SU-DHL-6 (cell line): ENCODE results near the gene AMPD3.

Experiments
- H2AFZ ChIP-seq: fragments of 200-600 bp; sonication (generic); 2 replicates; pipeline ENCODE4 v1.6.1; 2014; ENCODE audit warnings: low read depth, mild to moderate bottlenecking, moderate library complexity, mixed read lengths, antibody characterized with exemption, low read length; ENCODE audit not compliant: severe bottlenecking
- H3F3A ChIP-seq: fragments of 200-600 bp; shearing (Covaris generic); 2 replicates; pipeline ENCODE4 v1.6.0; 2016; ENCODE audit warnings: antibody characterized with exemption, mild to moderate bottlenecking; ENCODE audit not compliant: insufficient read depth
- H3K27ac ChIP-seq: fragments of 200-600 bp; sonication (generic); 2 replicates; pipeline ENCODE4 v1.5.1; 2016; ENCODE audit warnings: low read depth, mild to moderate bottlenecking, low read length, moderate library complexity, mixed read lengths
- H3K27me3 ChIP-seq: fragments of 200-600 bp; sonication (generic), shearing (Covaris generic); 2 replicates; pipeline ENCODE4 v1.6.0; 2014; ENCODE audit warnings: mild to moderate bottlenecking, low read length
- H3K36me3 ChIP-seq: fragments of 200-600 bp; sonication (generic); 2 replicates; pipeline ENCODE4 v1.6.1; 2014; ENCODE audit warnings: mild to moderate bottlenecking, low read length, mixed read lengths
- H3K4me2 ChIP-seq: fragments of 300-600, 200-600 bp; shearing (Covaris generic), sonication (generic); 2 replicates; pipeline ENCODE4 v1.6.0; 2014; ENCODE audit warnings: low read length, low read depth, mild to moderate bottlenecking; ENCODE audit not compliant: poor library complexity, severe bottlenecking
- H3K4me3 ChIP-seq: fragments of 200-600 bp; sonication (generic); 2 replicates; pipeline ENCODE4 v1.5.1; 2014; ENCODE audit warnings: antibody characterized with exemption, low read length, mild to moderate bottlenecking, mixed read lengths; ENCODE audit not compliant: insufficient read depth, poor library complexity, severe bottlenecking
- H3K79me2 ChIP-seq: fragments of 200-600 bp; sonication (generic); 2 replicates; pipeline ENCODE4 v1.6.1; 2014; ENCODE audit warnings: mild to moderate bottlenecking, low read length, moderate library complexity; ENCODE audit not compliant: insufficient read depth
- H3K9ac ChIP-seq: fragments of 200-600 bp; sonication (generic); 2 replicates; pipeline ENCODE4 v1.7.0; 2014; ENCODE audit warnings: mild to moderate bottlenecking, low read length
- H3K9me2 ChIP-seq: fragments of 200-600 bp; sonication (generic); replicated peaks from 2 replicates; pipeline ENCODE4 v1.6.1; 2014; ENCODE audit warnings: low read length; ENCODE audit not compliant: insufficient read depth
- H3K9me3 ChIP-seq: fragments of 200-600 bp; sonication (generic); 2 replicates; pipeline ENCODE4 v1.6.1; 2014; ENCODE audit warnings: low read length, mixed read lengths; ENCODE audit not compliant: insufficient read depth
- H4K20me1 ChIP-seq: fragments of 200-600 bp; sonication (generic); 2 replicates; pipeline ENCODE4 v1.6.1; 2014; ENCODE audit warnings: low read depth, mild to moderate bottlenecking, antibody characterized with exemption, low read length, moderate library complexity, mixed read lengths
- EZH2phosphoT487 ChIP-seq: fragments of 200-600 bp; sonication (generic), shearing (Covaris generic); conservative IDR thresholded peaks from 2 replicates; pipeline ENCODE4 v1.6.1; 2018; ENCODE audit warnings: mild to moderate bottlenecking, antibody characterized with exemption, low read length, moderate library complexity, mixed read lengths
- TF ChIP-seq, protein P1 (sequence below): fragments of 200-600 bp; sonication (generic); IDR thresholded peaks from one replicate; pipeline ENCODE4 v1.5.1; 2017; ENCODE audit warnings: antibody characterized with exemption, mild to moderate bottlenecking, low read length, moderate library complexity; ENCODE audit not compliant: insufficient read depth, poor library complexity, severe bottlenecking

The AMPD3 gene

DNA sequence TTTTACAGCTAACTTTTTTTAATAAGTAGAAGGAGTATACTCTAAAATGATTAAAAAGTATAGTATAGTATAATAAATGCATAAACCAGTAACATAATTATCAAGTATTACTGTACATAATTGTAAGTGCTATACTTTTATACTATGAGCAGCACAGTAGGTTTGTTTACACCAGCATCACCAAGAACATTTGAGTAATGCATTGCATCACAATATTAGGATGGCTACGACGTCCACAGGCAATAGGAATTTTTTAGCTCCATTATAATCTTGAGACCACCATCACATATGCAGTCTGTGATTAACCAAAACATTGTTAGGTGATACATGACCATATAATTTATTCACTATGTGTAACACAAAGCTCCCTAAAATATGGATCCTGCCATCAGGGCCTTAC, 65.5 kb downstream of the AMPD3 start:
- H3K4me3 ChIP-seq, result no peak overlapping the region
- no peaks in the 10 kb centered on the region for H3K36me3 ChIP-seq
- H2AFZ ChIP-seq, result no peak overlapping the region
- H3K79me2 ChIP-seq, result no peaks in the 10 kb centered on the region
- no peaks in the 10 kb centered on the region for H3K27me3 ChIP-seq
- no peaks in the 10 kb centered on the region for H3K9me2 ChIP-seq
- no peak overlapping the region for H3K9ac ChIP-seq
- H3F3A ChIP-seq, result no peaks in the 10 kb centered on the region
- TF ChIP-seq, protein P1, sequence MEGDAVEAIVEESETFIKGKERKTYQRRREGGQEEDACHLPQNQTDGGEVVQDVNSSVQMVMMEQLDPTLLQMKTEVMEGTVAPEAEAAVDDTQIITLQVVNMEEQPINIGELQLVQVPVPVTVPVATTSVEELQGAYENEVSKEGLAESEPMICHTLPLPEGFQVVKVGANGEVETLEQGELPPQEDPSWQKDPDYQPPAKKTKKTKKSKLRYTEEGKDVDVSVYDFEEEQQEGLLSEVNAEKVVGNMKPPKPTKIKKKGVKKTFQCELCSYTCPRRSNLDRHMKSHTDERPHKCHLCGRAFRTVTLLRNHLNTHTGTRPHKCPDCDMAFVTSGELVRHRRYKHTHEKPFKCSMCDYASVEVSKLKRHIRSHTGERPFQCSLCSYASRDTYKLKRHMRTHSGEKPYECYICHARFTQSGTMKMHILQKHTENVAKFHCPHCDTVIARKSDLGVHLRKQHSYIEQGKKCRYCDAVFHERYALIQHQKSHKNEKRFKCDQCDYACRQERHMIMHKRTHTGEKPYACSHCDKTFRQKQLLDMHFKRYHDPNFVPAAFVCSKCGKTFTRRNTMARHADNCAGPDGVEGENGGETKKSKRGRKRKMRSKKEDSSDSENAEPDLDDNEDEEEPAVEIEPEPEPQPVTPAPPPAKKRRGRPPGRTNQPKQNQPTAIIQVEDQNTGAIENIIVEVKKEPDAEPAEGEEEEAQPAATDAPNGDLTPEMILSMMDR, result no peak
- TF ChIP-seq EZH2phosphoT487, result no peak
- no peaks in the 10 kb centered on the region for H3K9me3 ChIP-seq
- H3K4me2 ChIP-seq, result no peak overlapping the region
- H3K27ac ChIP-seq, result no peak overlapping the region
- 0 out of 2 replicates have a peak, but pooled peaks cover 3% of the 10 kb centered on the region for H4K20me1 ChIP-seq

DNA sequence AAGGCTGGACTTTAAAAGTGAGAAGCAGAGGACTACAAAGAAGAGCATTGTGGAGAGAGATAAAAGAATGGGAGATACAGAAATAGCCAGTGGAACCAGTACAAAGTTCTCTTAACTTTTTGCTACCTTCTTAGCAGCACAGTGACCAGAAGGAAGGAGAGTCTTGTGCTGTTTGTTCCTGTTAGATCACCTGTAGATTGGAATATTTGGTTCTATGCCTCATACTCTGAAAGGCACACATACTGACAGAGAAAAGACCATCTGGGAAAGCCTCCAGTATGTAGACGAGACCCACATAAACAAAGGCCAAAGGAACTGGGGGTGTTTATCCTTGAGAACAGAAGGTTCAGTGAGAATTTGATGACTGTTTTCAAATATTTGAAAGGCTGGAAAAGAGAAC, 67.2 kb downstream of the AMPD3 start:
- no peaks in the 10 kb centered on the region for H3K9me3 ChIP-seq
- H3F3A ChIP-seq, result no peaks in the 10 kb centered on the region
- H3K27ac ChIP-seq, result no peak overlapping the region
- no peak for TF ChIP-seq EZH2phosphoT487
- TF ChIP-seq, protein P1, result no peak
- no peak overlapping the region for H3K4me3 ChIP-seq
- no peak overlapping the region for H3K9ac ChIP-seq
- no peaks in the 10 kb centered on the region for H3K79me2 ChIP-seq
- H3K9me2 ChIP-seq, result no peaks in the 10 kb centered on the region
- no peak overlapping the region for H2AFZ ChIP-seq
- no peaks in the 10 kb centered on the region for H3K36me3 ChIP-seq
- H3K4me2 ChIP-seq, result no peak overlapping the region
- 0 out of 2 replicates have a peak, but pooled peaks cover 2% of the 10 kb centered on the region for H4K20me1 ChIP-seq
- no peaks in the 10 kb centered on the region for H3K27me3 ChIP-seq

DNA sequence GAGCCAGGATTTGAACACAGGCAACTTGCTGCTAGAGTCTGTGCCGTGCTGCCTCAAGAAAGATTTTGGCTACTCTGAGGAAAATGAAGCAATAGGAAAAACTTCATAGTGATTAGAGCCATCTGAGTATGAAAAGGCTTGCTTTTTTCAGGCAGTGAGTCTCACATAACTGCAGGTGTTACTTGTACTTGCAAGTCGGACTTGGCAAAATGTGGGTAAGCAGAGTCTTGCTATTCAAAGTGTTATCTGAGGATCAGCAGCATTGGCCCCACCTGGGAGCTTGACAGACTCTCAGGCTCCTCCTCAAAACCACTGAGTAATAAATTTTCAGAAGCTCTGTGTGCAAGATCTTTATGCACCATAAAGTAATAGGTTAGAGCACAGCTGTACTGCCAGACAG, 67.9 kb downstream of the AMPD3 start:
- no peaks in the 10 kb centered on the region for H3K36me3 ChIP-seq
- no peak overlapping the region for H3K4me3 ChIP-seq
- no peaks in the 10 kb centered on the region for H3K9me2 ChIP-seq
- H3K9me3 ChIP-seq, result no peaks in the 10 kb centered on the region
- no peaks in the 10 kb centered on the region for H3K27me3 ChIP-seq
- H3K4me2 ChIP-seq, result no peak overlapping the region
- no peak overlapping the region for H3K27ac ChIP-seq
- H4K20me1 ChIP-seq, result no peaks in the 10 kb centered on the region
- no peaks in the 10 kb centered on the region for H3K79me2 ChIP-seq
- H3F3A ChIP-seq, result no peaks in the 10 kb centered on the region
- no peak for TF ChIP-seq EZH2phosphoT487
- TF ChIP-seq, protein P1, result no peak
- H3K9ac ChIP-seq, result no peak overlapping the region
- H2AFZ ChIP-seq, result no peak overlapping the region
